ENCODE results near the gene MAN1C1. TPM values are rescaled to one million over a fixed set of nuclear protein-coding genes. Genes with fewer than 3 reads are reported as not detected.

Gene MAN1C1
- total RNA-seq, 1 experiment from 2014 or later, result 1.2 TPM

- ChIA-PET POLR2A (no interaction called here), CTCF (no interaction called here), RAD21 (ENCODE audit: low non-redundant PET in 1 of 2, low total read pairs in 2 of 2, uncharacterized antibody in 2 of 2, unreplicated experiment in 2 of 2) (no interaction called here)
- H3K9me2 ChIP-seq (ENCODE audit: insufficient read depth), result no peaks in the 10 kb centered on the region
- intact Hi-C loops (cut with micrococcal nuclease), result no loop called here
- no peaks in the 10 kb centered on the region for H3K27me3 ChIP-seq (ENCODE audit: insufficient read depth, low read length)
- H3K4me3 ChIP-seq (replicated peaks in 1 of 2; ENCODE audit: low read depth in 1 of 2, low read length in 2 of 2), result no peak overlapping the region
- H3K79me2 ChIP-seq (ENCODE audit: insufficient read depth, low read length), result no peaks in the 10 kb centered on the region
- no peak overlapping the region for H2AFZ ChIP-seq (ENCODE audit: low read depth, low read length, poor library complexity, severe bottlenecking)
- H3K4me2 ChIP-seq (ENCODE audit: low read length), result no peak overlapping the region
- H3K27ac ChIP-seq (ENCODE audit: low read depth, low read length), result no peak overlapping the region
- no TSS peak for BruUV-seq (replicated peaks)
- TF ChIP-seq ATF3 (IDR thresholded peaks at IDR 0.05) (no peak), TCF7L2 (IDR thresholded peaks at IDR 0.05; ENCODE audit: borderline replicate concordance, extremely low read depth, insufficient read depth, insufficient read length) (no peak), ZFX (IDR thresholded peaks at IDR 0.05) (no peak), FOSL1 (IDR thresholded peaks at IDR 0.05; ENCODE audit: low read depth) (no peak), ZNF274 (IDR thresholded peaks at IDR 0.05; ENCODE audit: low read depth, low read length) (no peak), EGR1 (IDR thresholded peaks at IDR 0.05; ENCODE audit: low read depth) (no peak), JUND (IDR thresholded peaks at IDR 0.05) (no peak), CBX3 (IDR thresholded peaks at IDR 0.05; ENCODE audit: low read depth) (no peak), EZH2phosphoT487 (IDR thresholded peaks at IDR 0.05; ENCODE audit: borderline replicate concordance) (no peak), MAX (IDR thresholded peaks at IDR 0.05) (no peak)
- no peaks in the 10 kb centered on the region for H3K9me3 ChIP-seq (ENCODE audit: control insufficient read depth in 1 of 2, insufficient read depth in 1 of 2, low read depth in 1 of 2, low read length in 2 of 2)
- ATAC-seq (no peak), DNase-seq (ENCODE audit: low read depth, low spot score) (no peak)
- H3K9ac ChIP-seq (ENCODE audit: low read length), result no peak overlapping the region
- H3K36me3 ChIP-seq (ENCODE audit: control insufficient read depth in 1 of 2, insufficient read depth in 2 of 2, low read length in 2 of 2), result no peaks in the 10 kb centered on the region
- H3K4me1 ChIP-seq (ENCODE audit: control insufficient read depth in 1 of 2, insufficient read depth in 2 of 2, low read length in 2 of 2), result no peaks in the 10 kb centered on the region
- H4K20me1 ChIP-seq (ENCODE audit: insufficient read depth), result no peaks in the 10 kb centered on the region
Observed at GRCh38 chr1:25735956-25736529, 119.5 kb downstream of the MAN1C1 start.

GRCh38 chr1:25737130-25737529 lies 120.5 kb downstream of the MAN1C1 start:
- CTCF ChIA-PET, result interaction anchor here (1.8 kb wide), 1 partner anchor 12 kb away, joined by 5 read pairs; no protein-coding TSS in a partner anchor
- Histone ChIP-seq H3K36me3 (ENCODE audit: control insufficient read depth in 1 of 2, insufficient read depth in 2 of 2, low read length in 2 of 2) (no peaks in the 10 kb centered on the region), H3K4me2 (ENCODE audit: low read length) (no peak overlapping the region), H3K9ac (ENCODE audit: low read length) (no peak overlapping the region), H3K4me1 (ENCODE audit: control insufficient read depth in 1 of 2, insufficient read depth in 2 of 2, low read length in 2 of 2) (no peaks in the 10 kb centered on the region), H3K9me2 (ENCODE audit: insufficient read depth) (no peaks in the 10 kb centered on the region), H3K79me2 (ENCODE audit: insufficient read depth, low read length) (no peaks in the 10 kb centered on the region), H4K20me1 (ENCODE audit: insufficient read depth) (no peaks in the 10 kb centered on the region), H3K9me3 (ENCODE audit: control insufficient read depth in 1 of 2, insufficient read depth in 1 of 2, low read depth in 1 of 2, low read length in 2 of 2) (no peaks in the 10 kb centered on the region), H2AFZ (ENCODE audit: low read depth, low read length, poor library complexity, severe bottlenecking) (no peak overlapping the region), H3K4me3 (replicated peaks in 1 of 2; ENCODE audit: low read depth in 1 of 2, low read length in 2 of 2) (no peak overlapping the region), H3K27ac (ENCODE audit: low read depth, low read length) (no peak overlapping the region), H3K27me3 (ENCODE audit: insufficient read depth, low read length) (no peaks in the 10 kb centered on the region)
- no peak for TF ChIP-seq EZH2phosphoT487 (IDR thresholded peaks at IDR 0.05; ENCODE audit: borderline replicate concordance)
- TF ChIP-seq ZNF274 (IDR thresholded peaks at IDR 0.05; ENCODE audit: low read depth, low read length), result no peak
- no peak for DNase-seq (ENCODE audit: low read depth, low spot score)
- RAD21 ChIA-PET (ENCODE audit: low non-redundant PET in 1 of 2, low total read pairs in 2 of 2, uncharacterized antibody in 2 of 2, unreplicated experiment in 2 of 2), result no interaction called here
- intact Hi-C loops (cut with micrococcal nuclease), result no loop called here
- POLR2A ChIA-PET, result no interaction called here
- no peak for ATAC-seq
- no TSS peak for BruUV-seq (replicated peaks)

Measured in HCT116 (cell line).